A673 (cell line): Measurements from ENCODE around the gene NCOA6.

Experiments
- CTCF ChIP-seq: fragments of 300-800, 200-600 bp; sonication (generic); conservative IDR thresholded peaks from 2 replicates; pipeline ENCODE4 v1.5.1; 2017; ENCODE audit warnings: low read depth, mild to moderate bottlenecking, antibody characterized with exemption, low read length, moderate library complexity, mixed read lengths
- EZH2 ChIP-seq: fragments of 200-600 bp; sonication (generic); IDR thresholded peaks from 2 replicates; pipeline ENCODE4 v1.6.1; 2017; ENCODE audit warnings: borderline replicate concordance, low read depth, mild to moderate bottlenecking, mixed read lengths, antibody characterized with exemption, low read length; ENCODE audit not compliant: poor library complexity, severe bottlenecking

DNA sequence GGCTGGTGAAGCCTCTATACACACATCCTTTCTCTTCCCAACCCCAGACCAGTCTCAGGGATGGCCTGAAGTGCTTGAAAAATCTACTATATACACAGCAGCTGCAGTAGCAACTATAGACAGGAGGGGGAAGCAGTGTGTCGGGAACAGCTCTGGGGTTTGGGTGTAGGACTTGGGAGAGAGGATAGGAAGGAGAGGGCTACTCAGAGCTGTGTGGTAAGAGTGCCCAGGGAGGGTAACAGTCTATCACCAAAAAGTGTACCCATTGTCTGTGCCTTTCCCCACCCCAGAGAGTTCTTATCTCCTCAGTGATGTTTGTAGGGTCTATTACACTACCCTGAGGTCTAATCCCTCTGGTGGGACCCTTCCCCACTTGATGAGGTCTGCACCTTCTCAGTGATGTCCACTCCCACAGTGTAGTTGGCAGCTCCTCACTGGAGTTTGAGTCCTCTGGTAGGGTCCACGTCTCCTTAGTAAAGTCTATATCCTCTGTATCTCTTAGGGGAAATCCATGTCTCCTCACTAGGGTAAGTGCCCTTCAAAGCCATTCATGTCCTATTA, 48.7 kb upstream of the NCOA6 start:
- TF ChIP-seq CTCF (peak; percentile 95), EZH2 (no peak)
